IPS-18c (cell line): Measurements from ENCODE around the gene NBAS.

Experiments
- H3K4me3 ChIP-seq: 2 replicates; pipeline ENCODE4 v1.7.0; 2013; ENCODE audit warnings: low read depth, mild to moderate bottlenecking, low read length, moderate library complexity; ENCODE audit not compliant: insufficient read depth
- H3K9me3 ChIP-seq: one replicate; pipeline ENCODE4 v1.6.1; 2013; ENCODE audit warnings: mild to moderate bottlenecking, low read length, moderate library complexity; ENCODE audit not compliant: control insufficient read depth, insufficient read depth

NBAS gene

DNA sequence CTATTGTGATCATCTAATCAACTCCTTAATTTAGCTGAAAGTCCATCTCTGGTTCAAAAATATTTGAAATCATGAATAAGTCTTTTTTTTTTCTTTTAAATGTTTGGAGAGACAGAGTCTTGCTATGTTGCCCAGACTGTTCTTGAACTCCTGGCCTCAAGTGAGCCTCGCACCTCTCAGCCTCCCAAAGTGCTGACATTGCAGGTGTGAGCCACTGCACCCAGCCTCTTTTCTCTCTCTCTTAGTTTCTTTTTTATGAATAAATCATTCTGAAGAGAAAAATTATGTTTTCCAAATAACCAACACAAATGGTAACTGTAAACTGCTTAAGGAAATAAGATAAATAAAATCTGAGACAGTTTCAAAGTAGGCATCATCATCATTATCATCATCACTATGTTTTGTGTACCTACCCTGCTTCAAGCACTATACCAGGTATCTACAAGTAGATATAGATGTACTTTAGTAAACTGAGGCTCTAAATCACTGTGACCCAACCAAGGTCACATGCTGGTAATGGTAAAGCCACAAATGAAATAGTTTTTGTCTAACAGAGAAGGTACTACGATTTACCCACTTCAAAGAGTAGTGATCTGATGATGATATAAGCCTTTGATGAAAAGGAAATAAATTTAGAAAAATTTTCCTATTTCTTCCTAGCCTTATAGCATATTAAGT is 5.0 kb upstream of the NBAS start:
- Histone ChIP-seq H3K4me3 (no peak overlapping the region), H3K9me3 (no peaks in the 10 kb centered on the region)

DNA sequence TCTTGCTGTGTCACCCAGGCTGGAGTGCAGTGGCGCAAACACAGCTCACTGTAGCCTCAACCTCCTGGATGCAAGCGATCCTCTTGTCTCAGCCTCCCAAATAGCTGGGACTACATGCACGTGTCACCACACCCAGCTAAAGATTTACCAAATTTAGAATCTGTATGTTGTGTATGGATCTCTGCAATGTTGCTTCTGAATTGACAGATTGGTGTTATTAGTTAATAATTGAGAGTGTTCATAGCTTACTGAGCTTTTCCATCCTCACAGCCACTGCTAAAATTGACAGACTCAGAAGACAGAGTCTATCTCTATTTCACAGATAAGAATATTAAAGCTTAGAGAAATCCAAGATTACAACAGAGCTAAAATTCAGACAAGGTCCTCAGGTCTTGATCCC is 4.3 kb upstream of the NBAS start:
- Histone ChIP-seq H3K4me3 (no peak overlapping the region), H3K9me3 (no peaks in the 10 kb centered on the region)

DNA sequence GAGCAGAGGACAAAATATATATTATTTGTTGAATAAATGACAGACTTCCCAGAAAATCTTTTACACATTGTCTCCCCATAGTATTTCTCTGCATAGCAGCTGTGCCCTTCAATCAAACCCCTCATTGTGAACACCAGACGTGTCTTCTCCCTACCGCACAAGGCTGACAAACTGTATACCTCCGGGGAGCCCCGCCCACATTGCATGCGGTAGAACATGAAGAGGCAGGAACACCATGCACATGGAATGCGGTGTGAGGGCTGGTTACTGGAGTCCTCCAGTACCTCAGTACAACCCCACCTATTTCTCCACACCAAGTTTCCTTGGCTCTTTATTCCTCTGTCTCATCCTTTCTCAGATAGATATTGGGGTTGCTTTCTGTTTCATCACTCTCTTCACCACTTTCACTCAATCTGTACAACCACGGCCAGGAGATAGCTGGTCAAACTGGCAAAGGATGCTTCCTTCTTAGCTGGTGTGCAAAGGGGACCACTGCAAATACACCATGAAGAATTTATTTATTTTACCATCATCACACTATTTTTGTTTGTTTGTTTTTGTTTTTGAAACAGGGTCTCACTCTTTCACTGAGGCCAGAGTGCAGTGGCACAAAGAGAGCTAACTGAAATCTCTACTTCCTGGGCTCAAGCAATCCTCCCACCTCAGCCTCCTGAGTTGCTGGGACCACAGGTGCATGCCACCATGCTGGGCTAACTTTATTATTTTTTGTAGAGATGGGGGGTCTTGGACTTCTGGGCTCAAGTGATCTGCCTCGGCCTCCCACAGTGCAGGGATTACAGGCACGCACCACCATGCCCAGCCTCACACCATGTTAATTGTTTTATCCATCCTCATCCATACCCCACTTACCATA is 2.3 kb upstream of the NBAS start:
- no peaks in the 10 kb centered on the region for H3K9me3 ChIP-seq
- H3K4me3 ChIP-seq, result no peak overlapping the region

DNA sequence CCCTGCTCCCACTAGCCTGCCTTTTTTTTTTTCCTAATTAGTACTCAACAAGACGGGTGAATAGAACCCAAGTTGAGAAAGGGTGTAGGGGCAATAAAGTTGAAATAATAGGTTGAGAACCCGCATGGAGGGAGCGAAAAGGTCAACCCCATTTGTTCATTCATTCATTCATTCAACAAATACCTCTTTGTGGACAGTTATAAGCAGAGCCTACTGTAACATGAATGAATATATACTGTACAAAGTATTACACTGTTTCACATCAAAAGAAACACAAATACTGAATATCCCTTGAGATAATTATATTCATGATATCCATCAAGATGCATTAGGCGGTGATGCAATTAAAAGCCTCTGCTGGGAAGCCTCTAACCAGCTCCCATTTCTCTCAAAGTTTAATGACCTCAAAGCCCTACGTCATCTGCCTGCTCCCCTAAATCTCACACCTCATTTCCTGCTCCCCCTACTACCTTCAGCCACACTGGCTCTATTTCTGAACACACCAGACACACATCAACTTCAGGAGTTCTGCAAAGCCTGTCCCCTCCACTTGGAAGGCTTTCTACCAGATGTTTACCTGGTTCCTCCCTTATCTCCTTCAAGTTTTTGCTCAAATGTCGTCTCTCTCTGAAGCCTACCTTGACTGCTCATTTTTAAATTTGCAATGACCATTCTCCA is 1.4 kb upstream of the NBAS start:
- Histone ChIP-seq H3K4me3 (no peak overlapping the region), H3K9me3 (no peaks in the 10 kb centered on the region)

GRCh38 chr2:15561574-15562344 is 625 bp upstream of the NBAS start:
- Histone ChIP-seq H3K4me3 (peak overlapping the region; percentile 95; the same call in 1 of the 2 replicates), H3K9me3 (no peaks in the 10 kb centered on the region)

GRCh38 chr2:15560140-15560987 is 770 bp downstream of the NBAS start:
- peak overlapping the region; percentile 95 for H3K4me3 ChIP-seq
- no peaks in the 10 kb centered on the region for H3K9me3 ChIP-seq

GRCh38 chr2:15559379-15560139 is 1.6 kb downstream of the NBAS start:
- Histone ChIP-seq H3K4me3 (no peak overlapping the region), H3K9me3 (no peaks in the 10 kb centered on the region)

- Histone ChIP-seq H3K9me3 (no peaks in the 10 kb centered on the region), H3K4me3 (no peak overlapping the region)
These were observed 3.2 kb downstream of the NBAS start for GRCh38 chr2:15557887-15558311.

- H3K9me3 ChIP-seq, result no peaks in the 10 kb centered on the region
- no peak overlapping the region for H3K4me3 ChIP-seq
These were observed 4.7 kb downstream of the NBAS start for GRCh38 chr2:15556311-15556930.

- H3K9me3 ChIP-seq, result no peaks in the 10 kb centered on the region
- H3K4me3 ChIP-seq, result no peak overlapping the region
These were observed 5.4 kb downstream of the NBAS start for GRCh38 chr2:15555760-15556193.

- no peak overlapping the region for H3K4me3 ChIP-seq
- no peaks in the 10 kb centered on the region for H3K9me3 ChIP-seq
These were observed 6.5 kb downstream of the NBAS start for GRCh38 chr2:15554525-15555218.

GRCh38 chr2:15553951-15554350 is 7.2 kb downstream of the NBAS start:
- Histone ChIP-seq H3K4me3 (no peak overlapping the region), H3K9me3 (no peaks in the 10 kb centered on the region)

DNA sequence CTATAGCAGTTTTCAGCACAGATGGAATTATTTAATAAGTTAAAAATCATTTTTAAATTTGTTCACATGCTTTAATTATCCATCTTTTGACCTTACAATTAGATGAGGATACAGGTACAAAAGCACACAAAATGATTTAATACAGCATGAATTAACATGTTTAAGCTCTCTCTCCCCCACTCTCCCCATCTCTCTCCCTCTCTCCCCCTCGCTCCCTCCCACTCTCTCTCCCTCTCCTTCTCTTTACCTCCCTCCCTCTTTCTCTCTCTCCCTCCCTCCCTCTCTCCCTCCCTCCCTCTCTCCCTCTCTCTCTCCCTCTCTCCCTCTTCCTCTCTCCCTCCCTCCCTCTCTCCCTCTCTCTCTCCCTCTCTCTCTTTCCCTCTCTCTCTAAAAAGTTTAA is 7.6 kb downstream of the NBAS start:
- Histone ChIP-seq H3K9me3 (no peaks in the 10 kb centered on the region), H3K4me3 (no peak overlapping the region)

DNA sequence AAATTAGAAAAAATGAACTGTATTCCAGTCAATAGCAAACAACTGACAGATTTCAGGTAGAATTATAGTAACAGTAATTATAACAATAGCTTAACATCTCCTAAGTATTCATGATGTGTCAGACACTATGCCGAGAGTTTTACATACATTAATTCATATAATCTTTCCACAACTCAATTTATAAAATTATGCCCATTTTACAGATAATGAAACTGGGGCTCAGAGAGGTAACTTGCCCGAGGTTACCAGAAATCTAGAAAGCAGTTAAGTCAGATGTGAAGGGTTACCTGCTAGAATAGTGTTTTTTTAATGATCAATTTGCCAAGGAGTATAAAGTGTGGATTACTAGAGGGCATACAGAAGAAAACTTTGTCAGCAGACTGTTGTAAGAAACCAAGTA is 12.2 kb downstream of the NBAS start:
- no peak overlapping the region for H3K4me3 ChIP-seq
- no peaks in the 10 kb centered on the region for H3K9me3 ChIP-seq
